ENCODE measurements around the gene TGDS.

Gene TGDS

DNA sequence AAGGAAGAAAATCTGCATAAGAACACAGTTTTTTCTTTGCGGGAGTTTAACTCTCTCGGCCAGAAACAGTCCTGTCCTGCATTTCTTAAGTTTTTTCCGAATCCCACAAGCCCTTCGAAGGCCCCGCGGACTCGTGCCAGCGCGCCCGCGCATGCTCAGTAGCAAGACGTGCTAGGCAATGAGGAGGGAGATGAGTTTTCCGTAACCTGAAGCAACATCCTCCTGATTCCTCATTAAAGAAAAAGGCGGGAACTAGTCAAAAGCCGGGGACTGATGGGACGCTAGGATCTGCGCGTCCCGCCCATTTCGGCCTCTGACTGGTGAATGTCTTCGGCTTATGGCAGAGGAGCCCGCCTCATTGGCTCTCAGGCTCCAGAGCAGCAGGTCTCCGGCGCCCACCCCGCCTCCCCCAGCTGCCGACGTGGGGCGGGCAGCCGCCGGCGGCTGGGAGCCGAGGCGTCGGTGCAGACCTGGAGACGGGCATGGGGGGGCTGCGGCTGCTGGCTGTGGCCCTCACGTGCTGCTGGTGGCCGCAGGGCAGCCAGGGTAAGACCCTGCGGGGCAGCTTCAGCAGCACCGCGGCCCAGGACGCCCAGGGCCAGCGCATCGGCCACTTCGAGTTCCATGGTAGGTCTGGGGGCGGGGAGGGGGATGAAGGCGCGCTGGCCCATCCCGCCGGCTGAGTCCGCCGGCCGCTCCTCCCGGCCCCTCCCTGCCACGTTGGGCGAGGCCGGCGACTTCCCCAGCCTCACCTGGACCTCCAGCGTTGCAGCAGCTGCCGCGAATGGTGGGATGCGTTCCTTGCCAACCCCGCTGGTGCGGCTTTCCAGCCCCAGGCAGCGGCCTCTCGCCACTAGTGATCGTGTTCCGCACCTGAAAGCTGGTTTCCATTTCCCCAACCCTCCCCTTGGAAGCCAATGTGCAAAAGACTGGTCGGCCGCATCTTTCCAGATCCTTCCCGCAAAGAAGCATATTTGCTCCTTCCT is 5.8 kb upstream of the TGDS start, which contains the start of gene GPR180:
Gene GPR180 (plus strand): TSS at position 412 of the 986 bp plus-strand sequence. CDS start 71 bp downstream, at position 483.
- peak; percentile 93 for DNase-seq (ENCODE audit: low spot score)

DNA sequence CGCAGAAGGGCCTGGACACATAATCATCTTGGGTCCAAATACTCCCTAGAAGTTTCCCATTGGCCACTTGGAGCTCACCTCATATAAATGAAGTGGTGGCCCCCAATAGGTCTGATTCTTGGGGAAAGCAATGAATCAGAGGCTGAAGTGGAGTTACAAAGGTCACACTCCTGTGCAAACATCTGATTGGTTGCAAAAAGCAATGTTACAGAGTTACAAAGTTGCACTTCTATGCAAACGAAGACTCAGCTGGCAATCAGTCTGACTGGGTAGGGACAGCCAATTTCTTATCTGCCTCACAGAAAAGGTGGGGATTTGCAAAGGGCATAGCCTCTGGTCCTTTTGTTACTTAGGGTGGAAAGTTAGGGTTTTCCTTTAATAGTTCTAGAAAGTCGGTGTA is 3.9 kb upstream of the TGDS start:
- no peak for DNase-seq (ENCODE audit: low spot score)

DNA sequence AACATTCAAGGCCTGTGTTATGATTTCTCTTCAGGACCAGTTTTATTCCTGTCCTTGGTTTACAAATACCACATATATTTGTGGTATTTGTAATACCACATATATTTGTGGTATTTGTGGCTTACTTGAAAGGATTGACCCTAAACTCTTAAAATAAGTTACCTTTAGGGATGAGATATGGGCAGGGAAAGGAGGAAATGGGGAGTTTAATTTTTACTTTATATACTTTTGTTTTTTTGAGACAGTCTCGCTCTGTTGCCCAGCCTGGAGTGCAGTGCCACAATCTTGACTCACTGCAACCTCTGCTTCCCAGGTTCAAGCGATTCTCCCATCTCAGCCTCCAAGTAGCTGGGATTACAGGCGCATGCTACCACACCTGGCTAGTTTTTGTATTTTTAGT is 2.3 kb upstream of the TGDS start:
- DNase-seq (ENCODE audit: low spot score) = no peak

- DNase-seq (ENCODE audit: low spot score) = no peak
Measured at GRCh38 chr13:94596575-94596971, 621 bp upstream of the TGDS start.

GRCh38 chr13:94595001-94595949 is 677 bp downstream of the TGDS start:
- DNase-seq (ENCODE audit: low spot score) = peak; percentile 11

GRCh38 chr13:94590744-94591143 is 5.2 kb downstream of the TGDS start:
- DNase-seq (ENCODE audit: low spot score) = no peak

DNA sequence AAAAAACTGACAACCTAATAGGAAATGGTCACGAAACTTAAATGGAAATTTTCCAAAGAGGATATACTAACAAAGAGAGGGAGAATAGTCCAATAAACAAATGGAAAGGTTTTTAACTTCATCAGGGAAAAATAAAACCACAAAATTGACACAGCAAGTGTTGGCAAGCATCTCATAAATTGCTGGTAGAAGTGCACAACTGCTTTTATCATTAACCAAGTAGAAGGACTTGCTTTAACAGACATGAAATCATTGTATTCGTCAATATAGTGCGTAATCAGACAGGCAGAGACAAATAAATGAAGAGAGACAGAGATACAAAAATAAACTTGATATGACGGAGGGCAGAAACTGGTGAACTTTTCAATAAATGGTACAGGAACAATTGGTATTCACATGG is 7.4 kb downstream of the TGDS start:
- DNase-seq (ENCODE audit: low spot score) = no peak

DNA sequence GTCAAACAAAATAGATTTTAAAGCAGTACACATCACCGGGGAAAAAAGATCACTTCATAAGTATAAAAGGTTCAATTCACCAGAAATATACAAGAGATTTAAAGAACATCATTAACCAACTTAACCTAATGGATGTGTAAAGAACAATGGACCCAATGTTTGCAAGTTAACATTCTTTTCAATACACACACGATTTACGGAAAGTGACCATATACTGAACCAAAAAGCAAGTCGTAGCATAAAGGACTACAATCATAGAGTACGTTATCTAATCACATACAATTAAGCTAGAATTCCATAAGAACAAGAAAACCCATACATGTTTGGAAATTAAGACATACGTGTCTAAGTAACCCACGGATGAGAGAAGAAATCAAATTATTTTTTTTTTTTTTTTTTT is 9.6 kb downstream of the TGDS start:
- DNase-seq (ENCODE audit: low spot score) = no peak

DNA sequence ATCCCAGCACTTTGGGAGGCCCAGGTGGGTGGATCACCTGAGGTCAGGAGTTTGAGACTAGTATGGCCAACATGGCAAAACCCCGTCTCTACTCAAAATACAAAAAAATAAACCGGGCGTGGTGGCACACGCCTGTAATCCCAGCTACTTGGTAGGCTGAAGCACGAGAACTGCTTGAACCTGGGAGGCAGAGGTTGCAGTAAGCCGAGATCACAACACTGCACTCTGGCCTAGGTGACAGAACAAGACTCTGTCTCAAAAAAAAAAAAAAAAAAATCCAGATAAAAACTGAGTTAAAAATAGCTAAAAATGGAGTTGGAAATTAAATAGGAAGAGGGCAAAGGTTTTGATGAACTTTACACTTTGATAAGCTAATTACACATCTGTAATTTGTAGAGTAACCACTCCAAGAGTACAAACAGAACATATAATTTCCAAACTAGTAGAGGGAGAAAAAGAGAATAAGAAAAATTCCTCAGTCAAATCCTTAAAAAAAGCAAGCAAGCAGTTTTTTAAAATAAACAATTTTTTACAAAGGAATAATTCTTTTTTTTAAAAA is 10.3 kb downstream of the TGDS start:
- no peak for DNase-seq (ENCODE audit: low spot score)

GRCh38 chr13:94583926-94584325 is 12.0 kb downstream of the TGDS start:
- DNase-seq (ENCODE audit: low spot score) = no peak

GRCh38 chr13:94579063-94579462 is 16.9 kb downstream of the TGDS start:
- no peak for DNase-seq (ENCODE audit: low spot score)

DNA sequence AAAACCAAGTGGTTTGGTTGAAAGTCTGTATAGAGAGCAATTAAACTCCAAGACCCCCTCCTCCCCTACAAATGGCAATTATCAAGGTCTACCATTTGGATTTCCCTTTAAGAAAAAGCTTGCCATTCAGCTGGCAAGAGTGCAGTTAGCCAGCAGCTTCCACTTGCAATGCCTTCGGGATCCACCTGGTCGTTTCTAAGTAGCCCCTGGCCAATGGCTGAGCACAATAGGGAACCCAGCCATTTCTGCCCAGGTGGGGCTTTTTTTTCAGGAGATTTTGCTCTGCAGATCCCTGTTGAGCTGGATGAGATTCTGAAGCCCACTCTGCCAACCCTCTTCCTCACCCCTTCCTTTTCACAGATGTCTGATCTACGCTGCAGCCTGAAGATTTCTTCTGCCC is 26.3 kb downstream of the TGDS start:
- DNase-seq (ENCODE audit: low spot score) = no peak

DNA sequence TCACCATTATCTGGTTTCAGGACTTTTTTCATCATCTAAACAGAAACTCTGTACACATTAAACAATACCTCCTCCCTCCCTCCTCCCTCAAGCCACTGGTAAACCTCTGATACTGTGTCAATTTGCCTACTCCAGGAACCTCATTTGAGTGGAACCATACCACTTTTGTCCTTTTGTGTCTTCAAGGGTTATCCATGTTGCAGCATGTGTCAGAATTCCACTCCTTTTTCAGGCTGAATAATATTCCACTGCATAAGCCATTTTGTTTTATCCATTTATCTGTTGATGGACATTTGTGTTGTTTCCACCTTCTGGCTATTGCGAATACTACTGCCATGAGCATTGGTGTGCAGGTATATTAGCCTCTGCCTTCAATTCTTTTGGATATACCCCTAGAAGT is 27.5 kb downstream of the TGDS start:
- DNase-seq (ENCODE audit: low spot score) = no peak

DNA sequence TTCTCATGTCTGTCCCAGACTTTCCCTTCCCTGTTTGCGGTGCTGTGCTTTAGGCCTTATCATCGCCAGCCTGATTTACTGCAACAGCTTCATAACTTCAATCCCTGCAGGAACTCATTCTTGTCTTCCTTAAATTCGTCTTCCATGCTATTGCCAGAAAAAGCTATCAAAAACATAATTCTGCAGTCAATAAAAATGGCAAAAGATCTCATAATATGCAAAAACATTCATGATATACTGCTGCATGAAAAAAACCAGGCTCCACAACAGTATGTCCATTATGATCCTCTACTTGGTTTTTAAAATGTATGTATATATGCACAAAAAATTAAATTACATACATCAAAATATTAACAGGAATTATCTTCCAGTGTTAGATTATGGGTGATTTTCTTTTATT is 28.4 kb downstream of the TGDS start:
- no peak for DNase-seq (ENCODE audit: low spot score)

- DNase-seq (ENCODE audit: low spot score) = no peak
Measured at GRCh38 chr13:94561126-94561525, 34.8 kb downstream of the TGDS start.

GRCh38 chr13:94560116-94560515 is 35.8 kb downstream of the TGDS start:
- no peak for DNase-seq (ENCODE audit: low spot score)

DNA sequence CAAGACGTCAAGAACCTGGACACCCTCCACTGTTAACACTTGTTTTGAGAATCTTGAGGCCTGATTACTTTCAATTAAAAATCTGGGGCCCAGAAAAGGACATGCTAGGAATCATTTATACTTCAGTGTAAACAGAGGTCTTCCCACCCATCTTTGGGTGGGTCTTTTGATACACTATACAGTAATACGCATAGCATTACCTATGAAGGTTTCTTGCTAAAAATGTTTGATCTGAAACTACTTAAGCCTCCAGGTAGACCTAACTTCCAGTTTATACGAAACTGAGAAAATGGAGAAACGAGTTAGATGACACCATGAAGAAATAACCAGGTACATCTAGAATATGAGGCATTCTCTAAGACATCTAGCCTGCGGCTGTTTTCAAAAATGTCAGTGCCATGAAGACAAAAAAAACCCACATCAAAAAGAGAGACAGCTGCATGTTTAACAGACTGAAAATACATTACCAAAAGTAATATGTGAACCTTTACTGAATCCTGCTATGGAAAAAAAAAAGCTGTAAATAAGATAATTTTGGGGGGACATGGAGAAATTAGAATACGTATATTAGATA is 36.6 kb downstream of the TGDS start:
- DNase-seq (ENCODE audit: low spot score) = no peak

DNA sequence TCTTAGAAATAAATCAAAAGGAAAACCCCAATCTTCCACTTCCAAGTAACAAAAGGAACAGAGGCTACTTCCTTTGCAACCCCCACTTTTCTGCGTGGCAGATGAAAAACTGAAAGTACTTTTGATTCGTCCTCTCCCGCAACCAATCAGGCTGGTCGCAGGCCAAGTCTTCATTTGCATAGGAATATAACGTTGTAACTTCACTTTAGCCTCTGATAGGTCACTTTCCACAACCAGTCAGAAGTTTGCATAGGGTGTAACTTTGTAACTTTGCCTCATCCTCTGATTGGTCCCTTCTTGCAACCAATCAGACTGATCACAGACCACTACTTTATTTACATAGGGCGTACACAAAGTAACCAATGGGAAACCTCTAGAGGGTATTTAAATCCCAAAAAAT is 37.2 kb downstream of the TGDS start:
- DNase-seq (ENCODE audit: low spot score) = no peak

DNA sequence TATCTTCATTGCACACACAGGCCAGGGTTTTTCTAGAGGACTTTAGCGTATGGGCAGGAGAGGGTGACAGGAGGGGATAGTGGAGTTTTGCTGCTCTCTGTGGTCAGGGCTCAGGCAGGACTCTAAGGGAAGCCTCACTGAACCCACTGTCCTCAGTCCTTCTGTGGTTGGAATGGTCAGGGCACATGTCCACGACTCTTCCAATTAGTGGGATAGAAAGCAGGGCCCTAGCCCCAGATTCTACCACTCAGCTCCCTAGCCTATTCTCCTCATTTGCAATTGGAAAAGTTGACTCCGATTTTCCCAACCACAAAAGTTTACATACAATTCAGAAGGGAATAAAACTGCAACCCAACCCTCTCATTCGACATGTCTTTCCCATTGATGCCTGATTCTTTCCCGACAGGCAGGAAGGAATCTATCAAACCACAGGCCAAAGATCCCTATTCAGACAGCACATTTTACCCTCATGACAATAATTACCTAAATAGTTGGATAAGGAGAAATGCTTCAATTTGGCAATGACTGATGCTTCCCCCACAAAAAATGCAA is 38.2 kb downstream of the TGDS start:
- DNase-seq (ENCODE audit: low spot score) = no peak

- no peak for DNase-seq (ENCODE audit: low spot score)
Measured at GRCh38 chr13:94556621-94557020, 39.3 kb downstream of the TGDS start.

DNA sequence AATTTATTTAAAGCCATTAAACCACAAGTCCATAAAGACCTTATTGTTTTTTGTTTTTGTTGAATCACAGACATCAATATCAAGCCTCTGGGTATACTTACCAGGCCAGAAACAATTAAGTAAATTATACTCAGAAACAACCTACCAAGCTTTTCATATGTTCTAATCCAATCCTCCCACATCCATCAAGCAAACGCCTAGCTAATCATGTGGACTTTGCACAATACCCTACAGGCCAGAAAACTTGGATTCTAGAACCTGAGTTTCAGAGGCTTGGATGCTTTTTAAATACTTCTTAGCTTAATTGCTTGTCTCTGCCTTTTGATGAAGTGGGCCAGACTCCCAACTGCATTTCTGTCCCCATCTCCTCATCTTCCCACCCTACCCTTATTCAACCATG is 39.9 kb downstream of the TGDS start:
- DNase-seq (ENCODE audit: low spot score) = no peak

DNA sequence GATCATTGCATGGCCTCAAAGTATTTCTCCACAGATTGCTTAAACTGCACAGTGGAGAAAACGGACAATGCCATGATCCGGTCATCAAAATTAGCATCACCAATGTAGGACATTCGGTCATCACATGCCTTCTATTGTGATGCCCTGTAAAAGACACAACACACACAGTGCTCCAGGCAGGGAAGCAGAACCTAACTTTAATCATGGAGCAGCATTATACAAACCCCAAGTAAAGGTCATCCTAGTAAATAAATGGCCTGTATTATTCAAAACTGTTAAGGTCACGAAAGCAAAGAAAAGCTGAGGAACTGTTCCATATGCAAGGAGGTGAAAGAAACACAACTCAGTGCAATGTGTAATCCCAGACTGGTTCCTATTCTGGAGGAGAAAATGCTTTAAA is 42.2 kb downstream of the TGDS start:
- no peak for DNase-seq (ENCODE audit: low spot score)
